ENCODE data around the gene IL19. TPM values are rescaled to one million over a fixed set of nuclear protein-coding genes. Genes with fewer than 3 reads are reported as not detected.

The IL19 gene
- total RNA-seq, 1 experiment from 2014 or later = not detected

DNA sequence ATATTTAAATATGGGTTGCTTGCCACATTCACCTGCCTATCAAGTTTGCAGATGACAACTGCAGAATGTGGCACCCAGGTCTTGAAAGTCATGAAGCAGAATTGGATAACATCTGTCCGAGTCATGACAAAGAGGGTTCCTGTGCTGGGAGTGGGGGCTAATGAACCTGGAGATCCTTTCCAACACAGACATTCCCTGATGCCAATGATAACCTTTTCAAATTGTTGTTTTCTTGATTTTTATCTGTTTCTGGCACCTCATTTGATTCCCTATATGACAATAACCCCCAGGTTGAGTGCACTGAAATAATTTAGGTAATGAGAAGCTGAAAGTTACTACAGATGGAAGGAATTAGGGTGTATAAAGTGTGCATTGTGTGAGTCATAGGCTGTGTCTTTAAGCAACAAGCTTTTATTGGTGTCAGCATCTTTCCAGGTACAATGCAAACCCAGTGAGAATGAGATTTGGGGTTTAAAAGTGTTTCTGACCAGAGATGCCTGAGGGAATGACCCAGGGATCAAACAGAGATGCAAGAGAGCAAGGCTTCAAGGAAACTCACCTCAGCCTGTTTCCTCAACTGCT, 33.7 kb downstream of the IL19 start:
- Histone ChIP-seq H2BK15ac (ENCODE audit: low read depth, low read length) (no peak overlapping the region), H4K8ac (replicated peaks; ENCODE audit: insufficient read length, low read depth, low read length) (no peak overlapping the region), H4K20me1 (ENCODE audit: control insufficient read depth, insufficient read depth, insufficient read length) (no peaks in the 10 kb centered on the region), H2BK20ac (ENCODE audit: low read depth, low read length, poor library complexity, severe bottlenecking) (no peak overlapping the region), H2AFZ (ENCODE audit: low read length) (no peak overlapping the region), H3K18ac (ENCODE audit: insufficient read length, low read depth, low read length) (no peak overlapping the region), H3K9ac (ENCODE audit: extremely low read depth, insufficient read length, low read length) (no peak overlapping the region), H3K79me1 (ENCODE audit: insufficient read depth, low read depth, low read length, poor library complexity, severe bottlenecking) (no peaks in the 10 kb centered on the region), H3K23ac (ENCODE audit: insufficient read length, low read depth, low read length) (no peak overlapping the region), H2AK5ac (ENCODE audit: insufficient read length, low read length) (no peak overlapping the region), H3K4ac (ENCODE audit: low read depth, low read length) (no peak overlapping the region), H3K9me3 (ENCODE audit: control insufficient read depth, low read depth, low read length) (no peaks in the 10 kb centered on the region), H3T11ph (ENCODE audit: low read length) (no peak overlapping the region), H3K27me3 (ENCODE audit: insufficient read depth, low read length) (no peaks in the 10 kb centered on the region), H2BK5ac (ENCODE audit: insufficient read length, low read length) (no peak overlapping the region), H2BK12ac (ENCODE audit: insufficient read length, low read depth, low read length) (no peak overlapping the region), H4K91ac (ENCODE audit: insufficient read length, low read depth, low read length) (no peak overlapping the region), H2BK120ac (ENCODE audit: low read depth, low read length, poor library complexity, severe bottlenecking) (no peak overlapping the region), H3K27ac (ENCODE audit: insufficient read length, low read depth, low read length) (no peak overlapping the region), H3K4me1 (ENCODE audit: insufficient read depth, low read length) (no peaks in the 10 kb centered on the region), H3K79me2 (ENCODE audit: insufficient read depth, low read length) (no peaks in the 10 kb centered on the region), H3K23me2 (ENCODE audit: insufficient read length, low read depth, low read length, poor library complexity, severe bottlenecking) (no peaks in the 10 kb centered on the region), H4K5ac (ENCODE audit: insufficient read length, low read depth, low read length) (no peak overlapping the region), H3K4me2 (ENCODE audit: insufficient read depth, insufficient read length, low read length) (no peak overlapping the region), H3K14ac (ENCODE audit: insufficient read depth, low read length) (no peak overlapping the region), H3K56ac (ENCODE audit: insufficient read length, low read depth, low read length) (no peak overlapping the region)
- DNase-seq = no peak
- TF ChIP-seq, protein P1, sequence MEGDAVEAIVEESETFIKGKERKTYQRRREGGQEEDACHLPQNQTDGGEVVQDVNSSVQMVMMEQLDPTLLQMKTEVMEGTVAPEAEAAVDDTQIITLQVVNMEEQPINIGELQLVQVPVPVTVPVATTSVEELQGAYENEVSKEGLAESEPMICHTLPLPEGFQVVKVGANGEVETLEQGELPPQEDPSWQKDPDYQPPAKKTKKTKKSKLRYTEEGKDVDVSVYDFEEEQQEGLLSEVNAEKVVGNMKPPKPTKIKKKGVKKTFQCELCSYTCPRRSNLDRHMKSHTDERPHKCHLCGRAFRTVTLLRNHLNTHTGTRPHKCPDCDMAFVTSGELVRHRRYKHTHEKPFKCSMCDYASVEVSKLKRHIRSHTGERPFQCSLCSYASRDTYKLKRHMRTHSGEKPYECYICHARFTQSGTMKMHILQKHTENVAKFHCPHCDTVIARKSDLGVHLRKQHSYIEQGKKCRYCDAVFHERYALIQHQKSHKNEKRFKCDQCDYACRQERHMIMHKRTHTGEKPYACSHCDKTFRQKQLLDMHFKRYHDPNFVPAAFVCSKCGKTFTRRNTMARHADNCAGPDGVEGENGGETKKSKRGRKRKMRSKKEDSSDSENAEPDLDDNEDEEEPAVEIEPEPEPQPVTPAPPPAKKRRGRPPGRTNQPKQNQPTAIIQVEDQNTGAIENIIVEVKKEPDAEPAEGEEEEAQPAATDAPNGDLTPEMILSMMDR (conservative IDR thresholded peaks at IDR 0.05) = no peak
- Mint-ChIP-seq H3K4me3 (no peak overlapping the region), H3K36me3 (ENCODE audit: insufficient read depth in 1 of 3, low read depth in 3 of 3) (no peaks in the 10 kb centered on the region), H3K9me3 (no peaks in the 10 kb centered on the region), H3K27me3 (ENCODE audit: low read depth) (peaks cover 12% of the 10 kb centered on the region), H3K4me1 (peaks cover 2 to 10% of the 10 kb centered on the region in 2 experiments; a peak in 3 of 4 replicates), H3K27ac (no peak overlapping the region)
- no CpG with 5 or more reads among the region's 1 CpG for WGBS (ENCODE audit: extremely low coverage, insufficient read length, low lambda C conversion rate)

Measured in H9 (cell line).